Peyer's patch (tissue), 4 donors: ENCODE data around the gene SCTR. TPM values are rescaled to one million over a fixed set of nuclear protein-coding genes. Genes with fewer than 3 reads are reported as not detected.
A peak's percentile ranks its signal among the peaks of the same experiment; 100 is the strongest.
"Not testable (repeated sequence)": the region's sequence is repeated elsewhere in the genome, so short reads cannot be mapped to it uniquely, and the experiment has no call there.

ENCODE experiments used
- DNase-seq, 3 donors: peaks; one replicate each; pipeline ENCODE4 v3.0.0-alpha.2; 2017 to 2019
- H3K27ac ChIP-seq, 4 donors: fragments of 200-600 bp; sonication (generic); one replicate each; pipeline ENCODE4 v1.5.1; 2016 to 2019
- H3K27me3 ChIP-seq, 2 donors: fragments of 200-600 bp; sonication (generic); one replicate each; pipeline ENCODE4 v1.5.1; 2019
- H3K36me3 ChIP-seq, 3 donors: fragments of 200-600 bp; sonication (generic); one replicate each; pipeline ENCODE4 v1.5.1; 2016 to 2019
- H3K4me1 ChIP-seq, 4 donors: fragments of 200-600 bp; sonication (generic); one replicate each; pipeline ENCODE4 v1.5.1; 2016 to 2019
- H3K4me3 ChIP-seq, 4 donors: fragments of 200-600 bp; sonication (generic); 1 replicate in 3 of 4; 2 replicates in 1 of 4; pipeline ENCODE4 v1.5.1; 2016 to 2019; ENCODE audit warnings: mild to moderate bottlenecking in 1 of 4
- H3K9me3 ChIP-seq, 4 donors: fragments of 200-600 bp; sonication (generic); one replicate each; pipeline ENCODE4 v1.5.1; 2016 to 2019; ENCODE audit warnings: mild to moderate bottlenecking in 1 of 4
- POLR2A ChIP-seq, 2 donors: fragments of 450-650 bp; IDR thresholded peaks; one replicate each; pipeline ENCODE4 v1.5.1; 2017; ENCODE audit warnings: antibody characterized with exemption in 2 of 2, mild to moderate bottlenecking in 2 of 2, moderate library complexity in 2 of 2
- total RNA-seq, 4 donors: library from RNA; depleted of rRNA; stranded (reverse); fragments of >200 nt; gene quantifications; one replicate each; pipeline ENCODE4 v1.1.0, GENCODE V29; 2016
- TF ChIP-seq, protein P1 (sequence below), 6 experiments: fragments of 450-650 bp in 4 of 6; fragments of 200-600 bp in 2 of 6; sonication (generic) in 1 of 6; IDR thresholded peaks; one replicate each; pipeline ENCODE4 v1.5.1; 2017 to 2019; ENCODE audit warnings: antibody characterized with exemption in 6 of 6, mild to moderate bottlenecking in 3 of 6, moderate library complexity in 1 of 6

Gene SCTR
- total RNA-seq, 4 donors from 2014 or later = 0.54 to 1.7 TPM; not detected in 2

- no peaks in the 10 kb centered on the region for H3K9me3 ChIP-seq
- H3K36me3 ChIP-seq = no peaks in the 10 kb centered on the region
- DNase-seq = peak in 1 of 3 donors; percentile 80
- peak overlapping the region in 3 of 4 donors; percentile 29 to 81 (median 72) for H3K27ac ChIP-seq
- peak overlapping the region in 2 of 4 donors; percentile 11 to 18 for H3K4me3 ChIP-seq
- no peaks in the 10 kb centered on the region for H3K27me3 ChIP-seq
- TF ChIP-seq POLR2A (IDR thresholded peaks at IDR 0.05) = no peak
- TF ChIP-seq, protein P1, sequence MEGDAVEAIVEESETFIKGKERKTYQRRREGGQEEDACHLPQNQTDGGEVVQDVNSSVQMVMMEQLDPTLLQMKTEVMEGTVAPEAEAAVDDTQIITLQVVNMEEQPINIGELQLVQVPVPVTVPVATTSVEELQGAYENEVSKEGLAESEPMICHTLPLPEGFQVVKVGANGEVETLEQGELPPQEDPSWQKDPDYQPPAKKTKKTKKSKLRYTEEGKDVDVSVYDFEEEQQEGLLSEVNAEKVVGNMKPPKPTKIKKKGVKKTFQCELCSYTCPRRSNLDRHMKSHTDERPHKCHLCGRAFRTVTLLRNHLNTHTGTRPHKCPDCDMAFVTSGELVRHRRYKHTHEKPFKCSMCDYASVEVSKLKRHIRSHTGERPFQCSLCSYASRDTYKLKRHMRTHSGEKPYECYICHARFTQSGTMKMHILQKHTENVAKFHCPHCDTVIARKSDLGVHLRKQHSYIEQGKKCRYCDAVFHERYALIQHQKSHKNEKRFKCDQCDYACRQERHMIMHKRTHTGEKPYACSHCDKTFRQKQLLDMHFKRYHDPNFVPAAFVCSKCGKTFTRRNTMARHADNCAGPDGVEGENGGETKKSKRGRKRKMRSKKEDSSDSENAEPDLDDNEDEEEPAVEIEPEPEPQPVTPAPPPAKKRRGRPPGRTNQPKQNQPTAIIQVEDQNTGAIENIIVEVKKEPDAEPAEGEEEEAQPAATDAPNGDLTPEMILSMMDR (IDR thresholded peaks at IDR 0.05) = peak in 5 of 6 experiments; percentile 64 to 96 (median 91)
- peaks cover 0 to 7% (median 0%) of the 10 kb centered on the region in 4 donors for H3K4me1 ChIP-seq
These were observed 116.7 kb downstream of the SCTR start for GRCh38 chr2:119407430-119408220.

DNA sequence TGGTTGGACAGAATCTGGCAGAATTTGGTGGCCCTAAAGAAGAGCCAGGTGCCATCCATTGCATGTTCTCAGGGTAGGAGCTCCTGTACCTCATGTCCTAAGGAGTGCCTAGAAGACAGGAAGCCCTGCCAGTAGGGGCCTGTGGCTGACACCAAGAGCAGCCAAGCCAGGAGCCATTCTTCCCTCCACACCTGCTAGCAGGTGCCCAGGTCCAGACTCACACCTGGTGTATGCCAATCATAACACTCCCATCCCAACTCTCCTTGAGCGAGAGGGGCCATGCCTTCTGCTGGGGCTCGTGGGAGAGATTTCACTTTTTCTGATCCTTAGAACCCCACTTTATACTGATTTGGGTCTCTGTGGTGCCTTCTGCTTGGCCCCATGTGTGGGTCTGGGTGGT is 119.1 kb downstream of the SCTR start:
- Histone ChIP-seq H3K9me3 (no peaks in the 10 kb centered on the region), H3K4me1 (peaks cover 0 to 7% (median 0%) of the 10 kb centered on the region in 4 donors), H3K27ac (no peak overlapping the region), H3K27me3 (no peaks in the 10 kb centered on the region), H3K36me3 (no peaks in the 10 kb centered on the region), H3K4me3 (no peak overlapping the region)
- TF ChIP-seq, protein P1 (IDR thresholded peaks at IDR 0.05) = no peak
- no peak for TF ChIP-seq POLR2A (IDR thresholded peaks at IDR 0.05)
- no peak for DNase-seq

- H3K27me3 ChIP-seq, H3K4me3 ChIP-seq, H3K36me3 ChIP-seq, H3K9me3 ChIP-seq, DNase-seq: not testable (repeated sequence)
- Histone ChIP-seq H3K27ac (peak overlapping the region in 1 of 4 donors; percentile 43), H3K4me1 (peaks cover 0 to 10% (median 0%) of the 10 kb centered on the region in 4 donors)
These were observed 120.7 kb downstream of the SCTR start for GRCh38 chr2:119403618-119404017.

DNA sequence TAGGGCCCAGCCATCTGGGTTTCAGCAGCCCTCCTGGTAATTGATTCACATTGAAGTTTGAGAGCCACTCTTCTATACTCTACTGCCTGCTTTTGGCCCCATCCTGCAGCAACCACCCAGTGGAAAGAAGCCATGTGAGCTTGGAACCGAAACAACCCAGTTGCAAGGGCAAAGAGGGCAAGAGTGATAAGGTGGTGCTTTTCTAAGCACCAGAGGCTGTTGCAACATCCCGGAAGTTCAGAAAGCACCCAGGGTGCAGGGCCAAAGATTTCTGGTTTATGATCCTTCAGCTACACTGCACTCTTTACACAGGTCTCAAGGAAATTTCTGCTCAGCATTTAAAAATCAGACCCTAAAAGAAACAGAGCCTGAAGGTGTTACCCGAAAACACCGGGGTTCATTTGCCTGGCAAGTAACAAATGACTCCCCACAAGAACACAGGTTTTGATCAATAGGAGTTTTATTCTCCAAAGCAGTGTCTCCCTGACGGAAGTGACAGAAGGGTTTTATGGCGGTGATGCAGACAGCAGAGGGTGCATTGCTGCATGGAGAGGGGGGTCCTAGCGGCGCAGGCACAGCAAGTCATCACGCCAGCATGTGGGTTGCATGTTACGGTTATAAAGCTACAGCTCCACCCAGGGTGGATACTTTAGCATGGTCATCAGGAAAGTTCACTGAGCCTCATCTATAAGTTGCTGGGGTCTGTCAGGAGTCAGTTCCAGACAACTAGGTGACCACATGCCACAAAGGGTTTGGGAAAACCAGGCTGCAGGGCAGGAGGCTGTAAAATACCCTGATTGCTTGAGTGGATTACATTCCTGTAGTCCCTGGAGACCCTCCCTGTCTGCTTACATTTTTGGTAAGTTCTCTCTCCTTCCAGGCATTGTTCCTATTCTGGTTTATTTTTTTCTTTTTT is 121.4 kb downstream of the SCTR start:
- TF ChIP-seq POLR2A (IDR thresholded peaks at IDR 0.05) = no peak
- TF ChIP-seq, protein P1 (IDR thresholded peaks at IDR 0.05) = no peak
- peak in 1 of 3 donors; percentile 80 for DNase-seq
- H3K27ac ChIP-seq = peak overlapping the region in 3 of 4 donors; percentile 43 to 78 (median 69)
- H3K9me3 ChIP-seq = no peaks in the 10 kb centered on the region
- no peaks in the 10 kb centered on the region for H3K36me3 ChIP-seq
- H3K27me3 ChIP-seq = no peaks in the 10 kb centered on the region
- no peak overlapping the region for H3K4me3 ChIP-seq
- H3K4me1 ChIP-seq = peaks cover 0 to 11% (median 0%) of the 10 kb centered on the region in 4 donors

GRCh38 chr2:119402106-119402505 is 122.2 kb downstream of the SCTR start:
- no peak for DNase-seq
- no peaks in the 10 kb centered on the region for H3K27me3 ChIP-seq
- peak overlapping the region in 1 of 4 donors; percentile 78 for H3K27ac ChIP-seq
- TF ChIP-seq, protein P1 (IDR thresholded peaks at IDR 0.05) = no peak
- TF ChIP-seq POLR2A (IDR thresholded peaks at IDR 0.05) = no peak
- no peaks in the 10 kb centered on the region for H3K9me3 ChIP-seq
- H3K36me3 ChIP-seq = no peaks in the 10 kb centered on the region
- no peak overlapping the region for H3K4me3 ChIP-seq
- H3K4me1 ChIP-seq = peaks cover 0 to 11% (median 0%) of the 10 kb centered on the region in 4 donors
